Putamen (tissue), 1 donor: ENCODE measurements around the gene TRPV5.

ENCODE experiments used
- DNase-seq: peaks from one replicate; pipeline ENCODE4 v3.0.0-alpha.2; 2016; ENCODE audit warnings: low spot score

The TRPV5 gene

GRCh38 chr7:142908921-142909890, 24.3 kb downstream of the TRPV5 start:
- no peak for DNase-seq

- no peak for DNase-seq
Observed at GRCh38 chr7:142908290-142908689, 25.3 kb downstream of the TRPV5 start.

GRCh38 chr7:142906643-142907042, 26.9 kb downstream of the TRPV5 start:
- DNase-seq, result no peak

GRCh38 chr7:142905759-142906158, 27.8 kb downstream of the TRPV5 start:
- no peak for DNase-seq

GRCh38 chr7:142904128-142904527, 29.4 kb downstream of the TRPV5 start:
- no peak for DNase-seq

GRCh38 chr7:142901426-142902259, 31.9 kb downstream of the TRPV5 start:
- DNase-seq, result no peak

- no peak for DNase-seq
Observed at GRCh38 chr7:142899661-142900060, 33.9 kb downstream of the TRPV5 start.

GRCh38 chr7:142898377-142899170, 35.0 kb downstream of the TRPV5 start:
- DNase-seq, result no peak

GRCh38 chr7:142897691-142898090, 35.9 kb downstream of the TRPV5 start:
- DNase-seq, result no peak

GRCh38 chr7:142896741-142897379, 36.7 kb downstream of the TRPV5 start:
- no peak for DNase-seq

- no peak for DNase-seq
Observed at GRCh38 chr7:142896151-142896550, 37.4 kb downstream of the TRPV5 start.

- DNase-seq, result no peak
Observed at GRCh38 chr7:142894985-142895593, 38.5 kb downstream of the TRPV5 start.

GRCh38 chr7:142894112-142894984, 39.2 kb downstream of the TRPV5 start:
- DNase-seq, result no peak

- DNase-seq, result no peak
Observed at GRCh38 chr7:142892951-142893350, 40.6 kb downstream of the TRPV5 start.

- no peak for DNase-seq
Observed at GRCh38 chr7:142891490-142892082, 42.0 kb downstream of the TRPV5 start.

- no peak for DNase-seq
Observed at GRCh38 chr7:142890874-142891485, 42.6 kb downstream of the TRPV5 start.

GRCh38 chr7:142889816-142890215, 43.7 kb downstream of the TRPV5 start:
- DNase-seq, result no peak

- no peak for DNase-seq
Observed at GRCh38 chr7:142887282-142888015, 46.1 kb downstream of the TRPV5 start.

GRCh38 chr7:142886866-142887265, 46.7 kb downstream of the TRPV5 start:
- no peak for DNase-seq
